Pancreas (tissue), 10 donors: ENCODE data around the gene FOXL1. TPM values are rescaled to one million over a fixed set of nuclear protein-coding genes. Genes with fewer than 3 reads are reported as not detected.

ENCODE experiments used
- ATAC-seq, 4 donors: fragments of 200-7000 bp; cut with Tn5 transposase; one replicate each; pipeline versions ENCODE4 v1.8.0 to v1.9.1; 2020; ENCODE audit warnings: mild to moderate bottlenecking in 4 of 4, moderate library complexity in 4 of 4
- DNase-seq, 6 donors: peaks; one replicate each; pipeline ENCODE4 v3.0.0-alpha.2; 2020
- FAIRE-seq: peaks from 2 replicates; lab custom pipeline; 2012; peaks lifted over from hg19 to GRCh38; lab: Jason Lieb, UNC
- H3K27ac ChIP-seq, 4 donors: fragments of 200-600 bp; sonication (generic); 1 replicate in 3 of 4; 2 replicates in 1 of 4; pipeline versions ENCODE4 v1.5.0 to v1.8.0; 2020
- H3K27me3 ChIP-seq, 4 donors: fragments of 200-600 bp; one replicate each; pipeline ENCODE4 v1.8.0; 2021
- H3K36me3 ChIP-seq, 3 donors: fragments of 200-600 bp; sonication (generic) in 1 of 3; one replicate each; pipeline versions ENCODE4 v1.5.0 to v1.8.0; 2020 to 2021
- H3K4me1 ChIP-seq, 3 donors: fragments of 200-600 bp; one replicate each; pipeline ENCODE4 v1.8.0; 2021
- H3K4me3 ChIP-seq, 4 donors: fragments of 200-600 bp; sonication (generic) in 2 of 4; one replicate each; pipeline versions ENCODE4 v1.5.0 to v1.8.0; 2020 to 2021
- H3K9me3 ChIP-seq, 4 donors: fragments of 200-600 bp; one replicate each; pipeline ENCODE4 v1.8.0; 2021
- WGBS, 2 donors: extraction: QIAGEN DNeasy Blood & Tissue Kit; methylation state at CpG; one replicate each; pipeline ENCODE4 v1.1.7; 2013; 5-methylcytosine and 5-hydroxymethylcytosine counted together
- intact Hi-C, 3 donors: fragments of 100-400 bp; cut with DNase I; formaldehyde crosslinking; loops; one replicate each; pipeline versions ENCODE4 v1.11.1 to v1.14.2; 2022
- polyA plus RNA-seq, 2 donors: library from polyadenylated mRNA; stranded (reverse); fragments of 200-250 nt; gene quantifications; one replicate each; pipeline ENCODE4 v1.2.3, GENCODE V29; 2013
- total RNA-seq, 6 donors: library from RNA; stranded (reverse); fragmentation: NEBNext Ultra II Directional in 4 of 6; extraction: Animal tissue kit (Norgen Biotek cat#: 25700) in 4 of 6; gene quantifications; one replicate each; pipeline versions ENCODE4 v1.2.1 to v1.2.4, GENCODE V29; 2021 to 2023
- TF ChIP-seq, protein P1 (sequence below), 4 donors: fragments of 200-600 bp; sonication (generic) in 3 of 4; IDR thresholded peaks; one replicate each; pipeline versions ENCODE4 v1.5.0 to v1.8.0; 2021; ENCODE audit warnings: antibody characterized with exemption in 4 of 4
- donor health status: healthy with polysubstance abuse.
- donor health status: DM: no; HTN: no; CAD: no; lungs with moderate emphysema.
- donor health status: DM: no; HTN: no; CAD: no.
- donor health status: control.
- donor health status: control.
- donor health status: Bipolar disorder and iron deficiency.
- donor health status: DM: yes; HTN: yes; CAD: no.
- donor health status: DM: no; HTN: no; CAD: no.
- donor health status: DM: no; HTN: no; CAD: no.
- donor health status: DM: yes; HTN: yes; CAD: no.

The FOXL1 gene
- total and polyA plus RNA-seq, 8 donors = 0.06 to 0.18 (median 0.08) TPM; not detected in 2

DNA sequence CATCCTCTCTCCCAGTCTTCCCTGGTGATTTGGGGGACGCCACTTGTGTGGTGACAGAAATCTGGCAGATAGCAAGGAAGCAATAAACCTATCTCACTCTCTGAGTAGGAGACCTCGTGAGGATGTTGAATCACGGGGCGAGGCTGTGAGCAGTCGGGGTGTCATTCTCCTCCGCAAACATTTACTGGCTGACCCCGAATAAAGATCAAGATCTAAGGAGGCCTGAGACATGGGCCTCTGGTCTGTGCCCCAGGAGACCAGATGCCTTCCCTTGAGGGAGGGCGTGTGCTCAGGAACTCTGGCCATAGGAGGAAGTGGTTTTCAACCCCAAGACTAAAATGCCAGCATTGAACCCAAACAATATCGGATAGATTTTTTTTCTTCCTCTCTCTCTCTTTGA lies 53.1 kb downstream of the FOXL1 start:
- FAIRE-seq (no peak), ATAC-seq (peak in 1 of 4 donors; percentile 22), DNase-seq (no peak)
- Histone ChIP-seq H3K36me3 (no peaks in the 10 kb centered on the region), H3K9me3 (no peaks in the 10 kb centered on the region), H3K27me3 (peaks cover 0 to 8% (median 3%) of the 10 kb centered on the region in 4 donors), H3K4me1 (no peaks in the 10 kb centered on the region), H3K4me3 (no peak overlapping the region), H3K27ac (no peak overlapping the region)
- 33% methylated on average over 9 of the region's 9 CpGs for WGBS, 2 donors
- TF ChIP-seq, protein P1, sequence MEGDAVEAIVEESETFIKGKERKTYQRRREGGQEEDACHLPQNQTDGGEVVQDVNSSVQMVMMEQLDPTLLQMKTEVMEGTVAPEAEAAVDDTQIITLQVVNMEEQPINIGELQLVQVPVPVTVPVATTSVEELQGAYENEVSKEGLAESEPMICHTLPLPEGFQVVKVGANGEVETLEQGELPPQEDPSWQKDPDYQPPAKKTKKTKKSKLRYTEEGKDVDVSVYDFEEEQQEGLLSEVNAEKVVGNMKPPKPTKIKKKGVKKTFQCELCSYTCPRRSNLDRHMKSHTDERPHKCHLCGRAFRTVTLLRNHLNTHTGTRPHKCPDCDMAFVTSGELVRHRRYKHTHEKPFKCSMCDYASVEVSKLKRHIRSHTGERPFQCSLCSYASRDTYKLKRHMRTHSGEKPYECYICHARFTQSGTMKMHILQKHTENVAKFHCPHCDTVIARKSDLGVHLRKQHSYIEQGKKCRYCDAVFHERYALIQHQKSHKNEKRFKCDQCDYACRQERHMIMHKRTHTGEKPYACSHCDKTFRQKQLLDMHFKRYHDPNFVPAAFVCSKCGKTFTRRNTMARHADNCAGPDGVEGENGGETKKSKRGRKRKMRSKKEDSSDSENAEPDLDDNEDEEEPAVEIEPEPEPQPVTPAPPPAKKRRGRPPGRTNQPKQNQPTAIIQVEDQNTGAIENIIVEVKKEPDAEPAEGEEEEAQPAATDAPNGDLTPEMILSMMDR (IDR thresholded peaks at IDR 0.05) = no peak
- intact Hi-C loops = no loop called here

Other genes with a start within 250 kb of the FOXL1 start
- gene FOXF1, start 68.0 kb upstream of the FOXL1 start, total RNA-seq = under 1 TPM; 0.16 to 0.78 (median 0.42) TPM
- gene FOXF1, start 68.0 kb upstream of the FOXL1 start, polyA plus RNA-seq = 1 to 10 TPM in 1 of 2 donors, under 1 TPM in 1; 0.61 to 1.2 TPM
- 10 to 100 TPM in 2 of 6 donors, 1 to 10 TPM in 4; 7.3 to 14.7 (median 8.0) TPM for gene MTHFSD, start 23.3 kb upstream of the FOXL1 start, total RNA-seq
- gene MTHFSD, start 23.3 kb upstream of the FOXL1 start, polyA plus RNA-seq = 10 to 100 TPM; 14.2 to 17.6 TPM
- under 1 TPM in 3 of 6 donors, not detected in 3; 0.06 to 0.17 (median 0.12) TPM for gene FOXC2, start 11.7 kb upstream of the FOXL1 start, total RNA-seq
- under 1 TPM; 0.19 to 0.23 TPM for gene FOXC2, start 11.7 kb upstream of the FOXL1 start, polyA plus RNA-seq